C4-2B (cell line): ENCODE results near the gene GPR15.

Experiments used
- ZFX ChIP-seq: fragments of 450-650 bp; IDR thresholded peaks from 2 replicates; pipeline ENCODE4 v1.6.1; 2017
- TF ChIP-seq, protein P1 (sequence below): fragments of 450-650 bp; conservative IDR thresholded peaks from 2 replicates; pipeline ENCODE4 v1.5.1; 2017; ENCODE audit warnings: mild to moderate bottlenecking

DNA sequence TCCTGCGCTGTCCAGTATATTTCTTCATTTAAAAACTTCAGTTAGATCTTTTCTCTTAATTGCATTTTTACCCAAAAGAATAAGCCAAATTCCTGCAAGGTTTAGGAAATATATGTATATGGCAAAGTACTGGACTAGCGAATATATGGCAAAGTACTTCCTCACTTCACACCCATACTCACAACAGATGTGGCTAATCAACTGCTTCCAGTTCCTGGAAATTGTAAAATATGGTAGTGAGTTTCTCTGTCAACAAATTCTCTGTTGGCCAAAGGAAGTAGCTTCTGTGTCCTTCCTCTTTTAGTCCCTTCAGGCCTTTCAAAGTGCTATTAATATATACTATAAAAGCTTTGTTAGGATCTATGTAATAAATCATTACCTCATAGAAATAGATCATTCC lies 22.0 kb downstream of the GPR15 start:
- TF ChIP-seq, protein P1, sequence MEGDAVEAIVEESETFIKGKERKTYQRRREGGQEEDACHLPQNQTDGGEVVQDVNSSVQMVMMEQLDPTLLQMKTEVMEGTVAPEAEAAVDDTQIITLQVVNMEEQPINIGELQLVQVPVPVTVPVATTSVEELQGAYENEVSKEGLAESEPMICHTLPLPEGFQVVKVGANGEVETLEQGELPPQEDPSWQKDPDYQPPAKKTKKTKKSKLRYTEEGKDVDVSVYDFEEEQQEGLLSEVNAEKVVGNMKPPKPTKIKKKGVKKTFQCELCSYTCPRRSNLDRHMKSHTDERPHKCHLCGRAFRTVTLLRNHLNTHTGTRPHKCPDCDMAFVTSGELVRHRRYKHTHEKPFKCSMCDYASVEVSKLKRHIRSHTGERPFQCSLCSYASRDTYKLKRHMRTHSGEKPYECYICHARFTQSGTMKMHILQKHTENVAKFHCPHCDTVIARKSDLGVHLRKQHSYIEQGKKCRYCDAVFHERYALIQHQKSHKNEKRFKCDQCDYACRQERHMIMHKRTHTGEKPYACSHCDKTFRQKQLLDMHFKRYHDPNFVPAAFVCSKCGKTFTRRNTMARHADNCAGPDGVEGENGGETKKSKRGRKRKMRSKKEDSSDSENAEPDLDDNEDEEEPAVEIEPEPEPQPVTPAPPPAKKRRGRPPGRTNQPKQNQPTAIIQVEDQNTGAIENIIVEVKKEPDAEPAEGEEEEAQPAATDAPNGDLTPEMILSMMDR: no peak
- TF ChIP-seq ZFX: no peak
